Mesenchymal stem cell (in vitro differentiated cells and primary cell): ENCODE measurements around the gene MYH11.

Source experiments
- DNase-seq: peaks from one replicate; pipeline ENCODE4 v3.0.0-alpha.2; 2013
- H2AFZ ChIP-seq: one replicate; pipeline ENCODE4 v1.6.1; 2013; ENCODE audit warnings: low read depth, mild to moderate bottlenecking, control low read depth, inconsistent platforms, low read length, moderate library complexity
- H2AK5ac ChIP-seq: 2 replicates; pipeline ENCODE4 v1.6.1; 2013; ENCODE audit warnings: low read length, moderate library complexity, mild to moderate bottlenecking, inconsistent platforms; ENCODE audit not compliant: severe bottlenecking
- H2BK120ac ChIP-seq: one replicate; pipeline ENCODE4 v1.6.1; 2013; ENCODE audit warnings: low read depth, mild to moderate bottlenecking, inconsistent platforms, low read length, moderate library complexity
- H2BK12ac ChIP-seq, 2 experiments: one replicate each; pipeline ENCODE4 v1.6.1; 2013; ENCODE audit warnings: inconsistent platforms in 2 of 2, low read length in 2 of 2, mild to moderate bottlenecking in 2 of 2, moderate library complexity in 2 of 2, control low read depth in 1 of 2
- H2BK15ac ChIP-seq: one replicate; pipeline ENCODE4 v1.6.1; 2013; ENCODE audit warnings: mild to moderate bottlenecking, low read depth, inconsistent platforms; ENCODE audit not compliant: poor library complexity, severe bottlenecking
- H2BK5ac ChIP-seq: 2 replicates; pipeline ENCODE4 v1.6.1; 2013; ENCODE audit warnings: low read depth, mild to moderate bottlenecking, low read length, control low read depth, inconsistent platforms; ENCODE audit not compliant: poor library complexity, severe bottlenecking
- H3K14ac ChIP-seq, 2 experiments: one replicate each; pipeline ENCODE4 v1.6.1; 2013; ENCODE audit warnings: inconsistent platforms in 2 of 2, low read length in 2 of 2, control low read depth in 1 of 2, mild to moderate bottlenecking in 1 of 2, moderate library complexity in 1 of 2
- H3K18ac ChIP-seq, 2 experiments: one replicate each; pipeline ENCODE4 v1.6.1; 2013; ENCODE audit warnings: inconsistent platforms in 2 of 2, low read length in 2 of 2, control low read depth in 1 of 2, low read depth in 1 of 2, mild to moderate bottlenecking in 1 of 2
- H3K23ac ChIP-seq, 2 experiments: one replicate each; pipeline ENCODE4 v1.6.1; 2013; ENCODE audit warnings: inconsistent platforms in 2 of 2, low read length in 2 of 2, mild to moderate bottlenecking in 2 of 2, moderate library complexity in 2 of 2, control low read depth in 1 of 2
- H3K27ac ChIP-seq: 2 replicates; pipeline ENCODE4 v1.5.1; 2013; ENCODE audit warnings: mild to moderate bottlenecking, moderate library complexity, low read length, control low read depth, inconsistent platforms; ENCODE audit not compliant: poor library complexity, severe bottlenecking
- H3K27me3 ChIP-seq, 2 experiments: 2 replicates each; pipeline versions ENCODE4 v1.6.1 to v1.7.0; 2013; ENCODE audit warnings: low read length in 2 of 2, mild to moderate bottlenecking in 2 of 2, moderate library complexity in 2 of 2, control low read depth in 1 of 2, inconsistent platforms in 1 of 2; ENCODE audit not compliant: control insufficient read depth in 1 of 2, insufficient read depth in 1 of 2
- H3K36me3 ChIP-seq, 2 experiments: 2 replicates each; pipeline versions ENCODE4 v1.6.1 to v1.7.0; 2013; ENCODE audit warnings: low read length in 2 of 2, control low read depth in 1 of 2, inconsistent platforms in 1 of 2, low read depth in 1 of 2, mild to moderate bottlenecking in 1 of 2; ENCODE audit not compliant: insufficient read depth in 2 of 2, control insufficient read depth in 1 of 2
- H3K4ac ChIP-seq, 2 experiments: one replicate each; pipeline ENCODE4 v1.6.1; 2013; ENCODE audit warnings: inconsistent platforms in 2 of 2, low read length in 2 of 2, mild to moderate bottlenecking in 2 of 2, moderate library complexity in 2 of 2, control low read depth in 1 of 2, low read depth in 1 of 2
- H3K4me1 ChIP-seq: 2 replicates; pipeline ENCODE4 v1.6.1; 2013; ENCODE audit warnings: low read depth, low read length, control low read depth; ENCODE audit not compliant: control insufficient read depth, insufficient read depth
- H3K4me2 ChIP-seq: 2 replicates; pipeline ENCODE4 v1.6.1; 2013; ENCODE audit warnings: low read length, mild to moderate bottlenecking, inconsistent platforms; ENCODE audit not compliant: poor library complexity, severe bottlenecking
- H3K4me3 ChIP-seq, 2 experiments: 2 replicates each; pipeline versions ENCODE4 v1.5.1 to v1.7.0; 2013; ENCODE audit warnings: low read length in 2 of 2, mild to moderate bottlenecking in 2 of 2, control low read depth in 1 of 2, low read depth in 1 of 2; ENCODE audit not compliant: insufficient read depth in 1 of 2
- H3K79me1 ChIP-seq: replicated peaks from 2 replicates; pipeline ENCODE4 v1.6.1; 2013; ENCODE audit warnings: mild to moderate bottlenecking, control low read depth, low read length, inconsistent platforms; ENCODE audit not compliant: poor library complexity, severe bottlenecking
- H3K9ac ChIP-seq: 2 replicates; pipeline ENCODE4 v1.7.0; 2013; ENCODE audit warnings: mild to moderate bottlenecking, low read length, moderate library complexity
- H3K9me3 ChIP-seq: 2 replicates; pipeline ENCODE4 v1.7.0; 2013; ENCODE audit warnings: mild to moderate bottlenecking, low read length; ENCODE audit not compliant: control insufficient read depth
- H4K8ac ChIP-seq: one replicate; pipeline ENCODE4 v1.6.1; 2013; ENCODE audit warnings: inconsistent platforms, mild to moderate bottlenecking, low read length, moderate library complexity
- H4K91ac ChIP-seq: one replicate; pipeline ENCODE4 v1.6.1; 2013; ENCODE audit warnings: mild to moderate bottlenecking, low read length, inconsistent platforms
- WGBS: methylation state at CpG from one replicate; pipeline ENCODE4 v1.1.7; 2013; ENCODE audit warnings: mixed read lengths; 5-methylcytosine and 5-hydroxymethylcytosine counted together

MYH11 gene

GRCh38 chr16:15832241-15832640, 24.6 kb downstream of the MYH11 start:
- H2AK5ac ChIP-seq: no peak overlapping the region
- no peak overlapping the region for H3K27ac ChIP-seq
- H3K79me1 ChIP-seq: no peaks in the 10 kb centered on the region
- DNase-seq: no peak
- H2BK5ac ChIP-seq: no peak overlapping the region
- WGBS: 86% methylated on average over 4 of the region's 6 CpGs
- H2BK12ac ChIP-seq: no peak overlapping the region
- H3K4ac ChIP-seq: no peak overlapping the region
- H3K9ac ChIP-seq: no peak overlapping the region
- H3K27me3 ChIP-seq: peaks cover 10 to 39% of the 10 kb centered on the region in 2 experiments
- no peak overlapping the region for H3K18ac ChIP-seq
- H3K4me1 ChIP-seq: no peaks in the 10 kb centered on the region
- H3K36me3 ChIP-seq: no peaks in the 10 kb centered on the region
- H2AFZ ChIP-seq: no peak overlapping the region
- H2BK120ac ChIP-seq: no peak overlapping the region
- H4K91ac ChIP-seq: no peak overlapping the region
- no peaks in the 10 kb centered on the region for H3K9me3 ChIP-seq
- no peak overlapping the region for H3K14ac ChIP-seq
- H3K4me3 ChIP-seq: no peak overlapping the region
- H3K23ac ChIP-seq: no peak overlapping the region
- no peak overlapping the region for H3K4me2 ChIP-seq
- H4K8ac ChIP-seq: no peak overlapping the region
- no peak overlapping the region for H2BK15ac ChIP-seq

DNA sequence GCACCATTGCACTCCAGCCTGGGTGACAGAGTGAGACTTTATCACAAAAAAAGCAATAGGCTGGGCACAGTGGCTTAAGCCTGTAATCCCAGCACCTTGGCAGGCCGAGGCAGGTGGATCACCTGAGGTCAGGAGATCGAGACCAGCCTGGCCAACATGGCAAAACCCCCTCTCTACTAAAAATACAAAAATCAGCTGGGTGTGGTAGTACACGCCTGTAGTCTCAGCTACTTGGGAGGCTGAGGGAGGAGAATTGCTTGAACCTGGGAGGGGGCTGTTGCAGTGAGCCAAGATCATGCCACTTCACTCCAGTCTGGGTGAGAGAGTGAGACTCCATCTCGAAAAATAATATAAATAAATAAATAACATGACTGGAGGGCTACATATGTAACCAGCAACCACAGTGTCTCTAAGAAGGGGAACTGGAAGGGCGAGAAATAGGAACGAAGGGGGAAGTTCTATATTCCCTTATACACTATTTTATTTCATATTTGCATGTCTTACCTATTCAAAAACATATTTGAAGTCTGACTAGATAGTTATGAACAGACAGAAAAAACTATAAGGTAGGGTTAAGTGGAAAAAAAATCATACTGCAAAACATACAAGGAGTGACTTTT, 25.9 kb downstream of the MYH11 start:
- Histone ChIP-seq H3K9me3 (no peaks in the 10 kb centered on the region), H3K23ac (no peak overlapping the region), H2BK15ac (no peak overlapping the region), H3K4me2 (no peak overlapping the region), H2AFZ (no peak overlapping the region), H3K27ac (no peak overlapping the region), H2BK120ac (no peak overlapping the region), H3K79me1 (no peaks in the 10 kb centered on the region), H2AK5ac (no peak overlapping the region), H3K14ac (no peak overlapping the region), H3K18ac (no peak overlapping the region), H2BK12ac (no peak overlapping the region), H3K4me3 (no peak overlapping the region), H3K4me1 (no peaks in the 10 kb centered on the region), H3K9ac (no peak overlapping the region), H3K4ac (no peak overlapping the region), H4K91ac (no peak overlapping the region), H3K27me3 (peaks cover 12 to 42% of the 10 kb centered on the region in 2 experiments), H3K36me3 (no peaks in the 10 kb centered on the region), H4K8ac (no peak overlapping the region), H2BK5ac (no peak overlapping the region)
- no peak for DNase-seq
- 73% methylated on average over 2 of the region's 6 CpGs for WGBS

GRCh38 chr16:15829460-15829859, 27.4 kb downstream of the MYH11 start:
- H3K4ac ChIP-seq: no peak overlapping the region
- H2BK120ac ChIP-seq: no peak overlapping the region
- H2AFZ ChIP-seq: no peak overlapping the region
- H3K4me3 ChIP-seq: no peak overlapping the region
- H3K27me3 ChIP-seq: peaks cover 21 to 55% of the 10 kb centered on the region in 2 experiments
- no peak overlapping the region for H3K4me2 ChIP-seq
- no peak overlapping the region for H3K27ac ChIP-seq
- H3K79me1 ChIP-seq: no peaks in the 10 kb centered on the region
- H2AK5ac ChIP-seq: no peak overlapping the region
- H2BK5ac ChIP-seq: no peak overlapping the region
- no peak overlapping the region for H3K9ac ChIP-seq
- H2BK15ac ChIP-seq: no peak overlapping the region
- no peak overlapping the region for H2BK12ac ChIP-seq
- no peaks in the 10 kb centered on the region for H3K4me1 ChIP-seq
- 60% methylated on average over 9 of the region's 9 CpGs for WGBS
- H3K36me3 ChIP-seq: no peaks in the 10 kb centered on the region
- H4K8ac ChIP-seq: no peak overlapping the region
- no peak overlapping the region for H3K18ac ChIP-seq
- no peaks in the 10 kb centered on the region for H3K9me3 ChIP-seq
- H4K91ac ChIP-seq: no peak overlapping the region
- H3K14ac ChIP-seq: no peak overlapping the region
- no peak overlapping the region for H3K23ac ChIP-seq
- no peak for DNase-seq

DNA sequence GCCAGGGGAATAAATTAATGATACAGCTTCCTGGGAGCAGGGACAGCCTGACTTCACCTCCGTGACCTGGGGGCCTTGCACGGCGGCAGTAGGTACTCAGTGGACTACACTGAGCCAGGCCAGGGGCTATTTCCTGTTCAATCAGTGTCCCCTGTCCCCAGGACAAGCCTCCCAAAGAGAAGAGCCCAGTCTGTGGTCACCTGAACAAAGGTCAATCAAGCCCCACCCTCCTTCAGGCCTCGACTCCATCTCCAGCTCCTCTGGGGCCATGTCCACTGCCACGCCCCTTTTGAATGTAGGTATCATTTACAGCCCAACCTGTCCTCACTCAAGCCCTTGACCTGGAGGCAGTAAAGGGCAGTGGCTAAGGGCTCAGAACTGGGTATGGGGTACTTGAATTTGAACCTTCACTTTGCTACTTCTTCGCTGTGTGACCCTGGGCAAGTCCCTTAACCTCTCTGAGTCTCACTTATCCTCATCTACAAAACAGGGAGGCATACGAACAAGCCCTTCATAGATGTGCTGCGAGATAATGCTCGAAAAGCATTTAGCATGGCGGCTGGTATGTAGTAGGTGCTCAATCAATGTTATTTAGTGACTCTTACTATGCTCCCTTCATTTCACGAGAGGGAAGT, 29.0 kb downstream of the MYH11 start:
- Histone ChIP-seq H3K4ac (no peak overlapping the region), H2BK120ac (no peak overlapping the region), H3K27me3 (peaks cover 27 to 64% of the 10 kb centered on the region in 2 experiments), H2AK5ac (no peak overlapping the region), H3K4me2 (no peak overlapping the region), H3K4me1 (no peaks in the 10 kb centered on the region), H3K36me3 (no peaks in the 10 kb centered on the region), H4K8ac (no peak overlapping the region), H3K23ac (no peak overlapping the region), H3K9me3 (no peaks in the 10 kb centered on the region), H4K91ac (no peak overlapping the region), H2BK15ac (no peak overlapping the region), H2BK12ac (no peak overlapping the region), H3K4me3 (no peak overlapping the region), H3K27ac (no peak overlapping the region), H3K79me1 (no peaks in the 10 kb centered on the region), H2BK5ac (no peak overlapping the region), H3K18ac (no peak overlapping the region), H2AFZ (no peak overlapping the region), H3K14ac (no peak overlapping the region), H3K9ac (no peak overlapping the region)
- no peak for DNase-seq
- 87% methylated on average over 10 of the region's 11 CpGs for WGBS
